Sigmoid colon (tissue), 7 donors: Measurements from ENCODE around the gene PAX3. TPM values are rescaled to one million over a fixed set of nuclear protein-coding genes. Genes with fewer than 3 reads are reported as not detected.

Experiments
- DNase-seq: peaks from one replicate; pipeline ENCODE4 v3.0.0-alpha.2; 2019
- H3K27ac ChIP-seq, 4 donors: fragments of 200-600 bp; sonication (generic); one replicate each; pipeline ENCODE4 v1.5.1; 2016 to 2019; ENCODE audit warnings: mild to moderate bottlenecking in 1 of 4
- H3K27me3 ChIP-seq, 3 donors: fragments of 200-600 bp; sonication (generic); one replicate each; pipeline ENCODE4 v1.5.1; 2019; ENCODE audit warnings: mild to moderate bottlenecking in 1 of 3
- H3K36me3 ChIP-seq, 4 donors: fragments of 200-600 bp; sonication (generic); one replicate each; pipeline ENCODE4 v1.5.1; 2016 to 2019
- H3K4me1 ChIP-seq, 4 donors: fragments of 200-600 bp; sonication (generic); one replicate each; pipeline ENCODE4 v1.5.1; 2017 to 2019
- H3K4me3 ChIP-seq, 4 donors: fragments of 200-600 bp; sonication (generic); one replicate each; pipeline ENCODE4 v1.5.1; 2017 to 2019; ENCODE audit warnings: mild to moderate bottlenecking in 2 of 4, moderate library complexity in 1 of 4
- H3K9me3 ChIP-seq, 4 donors: fragments of 200-600 bp in 3 of 4; sonication (generic) in 3 of 4; one replicate each; pipeline versions ENCODE4 v1.5.1 to v1.6.1; 2013 to 2019
- EP300 ChIP-seq, 4 donors: sonication (generic); formaldehyde crosslinking; IDR thresholded peaks; one replicate each; pipeline ENCODE4 v1.6.1; 2017; ENCODE audit warnings: antibody characterized with exemption in 4 of 4
- POLR2A ChIP-seq, 2 donors: fragments of 450-650 bp; IDR thresholded peaks; one replicate each; pipeline ENCODE4 v1.6.1; 2016; ENCODE audit warnings: antibody characterized with exemption in 2 of 2, mild to moderate bottlenecking in 2 of 2, moderate library complexity in 2 of 2
- POLR2AphosphoS5 ChIP-seq, 4 donors: sonication (generic); formaldehyde crosslinking; IDR thresholded peaks; one replicate each; pipeline ENCODE4 v1.6.1; 2017; ENCODE audit warnings: antibody characterized with exemption in 4 of 4
- WGBS, 2 donors: extraction: QIAGEN DNeasy Blood & Tissue Kit; methylation state at CpG; one replicate each; pipeline ENCODE4 v1.1.7; 2013; 5-methylcytosine and 5-hydroxymethylcytosine counted together
- intact Hi-C: fragments of 100-400 bp; cut with DNase I; formaldehyde crosslinking; loops from one replicate; pipeline ENCODE4 v1.15.1; 2023
- polyA plus RNA-seq, 3 donors: library from polyadenylated mRNA; stranded (reverse); fragments of 200-250 nt; gene quantifications; one replicate each; pipeline ENCODE4 v1.2.3, GENCODE V29; 2013
- total RNA-seq, 4 donors: library from RNA; depleted of rRNA; stranded (reverse); fragments of >200 nt; gene quantifications; one replicate each; pipeline ENCODE4 v1.1.0, GENCODE V29; 2016
- TF ChIP-seq, protein P1 (sequence below), 4 experiments: fragments of 450-650 bp in 3 of 4; fragments of 200-600 bp in 1 of 4; IDR thresholded peaks; one replicate each; pipeline ENCODE4 v1.5.1; 2016 to 2019; ENCODE audit warnings: antibody characterized with exemption in 4 of 4, mild to moderate bottlenecking in 3 of 4, moderate library complexity in 2 of 4
- donor health status: healthy with polysubstance abuse.
- donor health status: Bipolar disorder and iron deficiency.
- donor health status: healthy.

Gene PAX3
- total and polyA plus RNA-seq, 7 donors: not detected

DNA sequence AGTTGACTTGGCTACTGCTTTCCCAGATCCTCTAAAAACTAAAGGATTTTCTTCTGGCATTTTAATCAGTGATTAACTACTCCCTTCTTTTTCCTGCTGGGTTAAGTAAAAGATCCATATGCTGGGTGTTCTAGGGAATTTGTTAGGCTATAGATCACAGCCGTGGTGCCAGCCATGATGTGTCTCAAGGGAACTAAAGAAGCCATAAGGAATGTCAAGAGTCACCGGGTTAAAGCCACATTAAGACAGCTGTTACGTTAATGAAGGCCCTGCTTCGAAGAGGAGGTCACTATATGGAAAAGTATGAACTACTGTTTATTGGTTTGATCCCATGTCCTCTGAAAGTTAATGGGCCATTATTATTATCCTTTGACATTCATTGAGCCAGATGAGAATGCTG lies 70.7 kb downstream of the PAX3 start:
- 65 to 73% methylated on average over 4 of the region's 4 CpGs for WGBS, 2 donors
- intact Hi-C loops: no loop called here

DNA sequence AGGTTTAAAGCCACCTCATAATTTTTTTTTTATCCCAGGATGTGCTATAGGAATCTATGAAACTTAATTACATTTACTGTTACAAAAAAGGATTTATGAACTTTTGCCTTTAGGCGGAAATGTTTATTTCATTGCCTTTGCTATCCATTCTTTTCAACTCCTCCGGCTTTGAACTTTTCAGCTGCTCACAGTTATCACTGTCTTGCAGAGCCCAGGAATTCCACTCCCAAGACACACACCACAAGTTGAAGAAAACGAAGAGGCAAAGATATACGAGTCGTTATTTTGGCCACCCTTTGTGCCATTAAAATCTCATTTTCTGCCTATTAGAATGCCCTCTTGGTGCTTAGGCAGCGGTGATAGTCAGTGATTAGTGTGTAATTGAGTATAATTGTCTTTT lies 80.0 kb downstream of the PAX3 start:
- TF ChIP-seq POLR2AphosphoS5 (IDR thresholded peaks at IDR 0.05) (no peak), POLR2A (IDR thresholded peaks at IDR 0.05) (no peak), EP300 (IDR thresholded peaks at IDR 0.05) (no peak)
- TF ChIP-seq, protein P1, sequence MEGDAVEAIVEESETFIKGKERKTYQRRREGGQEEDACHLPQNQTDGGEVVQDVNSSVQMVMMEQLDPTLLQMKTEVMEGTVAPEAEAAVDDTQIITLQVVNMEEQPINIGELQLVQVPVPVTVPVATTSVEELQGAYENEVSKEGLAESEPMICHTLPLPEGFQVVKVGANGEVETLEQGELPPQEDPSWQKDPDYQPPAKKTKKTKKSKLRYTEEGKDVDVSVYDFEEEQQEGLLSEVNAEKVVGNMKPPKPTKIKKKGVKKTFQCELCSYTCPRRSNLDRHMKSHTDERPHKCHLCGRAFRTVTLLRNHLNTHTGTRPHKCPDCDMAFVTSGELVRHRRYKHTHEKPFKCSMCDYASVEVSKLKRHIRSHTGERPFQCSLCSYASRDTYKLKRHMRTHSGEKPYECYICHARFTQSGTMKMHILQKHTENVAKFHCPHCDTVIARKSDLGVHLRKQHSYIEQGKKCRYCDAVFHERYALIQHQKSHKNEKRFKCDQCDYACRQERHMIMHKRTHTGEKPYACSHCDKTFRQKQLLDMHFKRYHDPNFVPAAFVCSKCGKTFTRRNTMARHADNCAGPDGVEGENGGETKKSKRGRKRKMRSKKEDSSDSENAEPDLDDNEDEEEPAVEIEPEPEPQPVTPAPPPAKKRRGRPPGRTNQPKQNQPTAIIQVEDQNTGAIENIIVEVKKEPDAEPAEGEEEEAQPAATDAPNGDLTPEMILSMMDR (IDR thresholded peaks at IDR 0.05): no peak
- Histone ChIP-seq H3K27ac (no peak overlapping the region), H3K4me1 (no peaks in the 10 kb centered on the region), H3K9me3 (no peaks in the 10 kb centered on the region), H3K27me3 (no peaks in the 10 kb centered on the region), H3K36me3 (no peaks in the 10 kb centered on the region), H3K4me3 (no peak overlapping the region)
- 60 to 61% methylated on average over 6 of the region's 6 CpGs for WGBS, 2 donors
- intact Hi-C loops: no loop called here
- DNase-seq: no peak

More for the DNA sequence above, 70.7 kb downstream of the PAX3 start:
- Histone ChIP-seq H3K4me3 (no peak overlapping the region), H3K4me1 (no peaks in the 10 kb centered on the region), H3K27ac (no peak overlapping the region), H3K36me3 (no peaks in the 10 kb centered on the region), H3K27me3 (peaks cover 0 to 1% (median 0%) of the 10 kb centered on the region in 3 donors), H3K9me3 (no peaks in the 10 kb centered on the region)
- TF ChIP-seq, protein P1 (IDR thresholded peaks at IDR 0.05): no peak
- no peak for TF ChIP-seq EP300 (IDR thresholded peaks at IDR 0.05)
- no peak for DNase-seq

DNA sequence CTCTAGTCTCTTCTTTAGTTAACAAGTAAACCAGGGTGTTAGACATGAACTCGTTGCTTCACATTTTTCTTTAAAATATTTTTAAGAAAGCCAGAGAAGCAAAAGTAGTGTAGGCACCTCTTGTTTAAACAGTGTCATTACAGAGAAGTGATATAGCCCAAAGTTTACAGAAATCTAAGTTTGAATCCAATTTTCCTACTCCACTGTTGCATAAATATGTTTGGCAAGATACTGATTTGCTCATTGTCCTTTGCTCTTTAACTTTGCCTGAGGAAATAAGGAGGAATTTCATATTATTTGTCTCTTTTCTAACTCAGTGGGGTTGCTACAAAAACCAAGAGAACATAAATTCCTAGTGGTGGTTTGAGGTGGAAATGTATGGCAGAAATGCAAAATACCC lies 81.1 kb downstream of the PAX3 start:
- no peaks in the 10 kb centered on the region for H3K9me3 ChIP-seq
- 27 to 69% methylated on average over 1 of the region's 1 CpG for WGBS, 2 donors
- intact Hi-C loops: no loop called here
- H3K27ac ChIP-seq: no peak overlapping the region
- H3K4me1 ChIP-seq: peaks cover 0 to 9% (median 0%) of the 10 kb centered on the region in 4 donors
- H3K27me3 ChIP-seq: no peaks in the 10 kb centered on the region
- TF ChIP-seq EP300 (IDR thresholded peaks at IDR 0.05) (no peak), POLR2AphosphoS5 (IDR thresholded peaks at IDR 0.05) (no peak), POLR2A (IDR thresholded peaks at IDR 0.05) (no peak)
- TF ChIP-seq, protein P1 (IDR thresholded peaks at IDR 0.05): no peak
- H3K4me3 ChIP-seq: no peak overlapping the region
- no peaks in the 10 kb centered on the region for H3K36me3 ChIP-seq
- DNase-seq: no peak

DNA sequence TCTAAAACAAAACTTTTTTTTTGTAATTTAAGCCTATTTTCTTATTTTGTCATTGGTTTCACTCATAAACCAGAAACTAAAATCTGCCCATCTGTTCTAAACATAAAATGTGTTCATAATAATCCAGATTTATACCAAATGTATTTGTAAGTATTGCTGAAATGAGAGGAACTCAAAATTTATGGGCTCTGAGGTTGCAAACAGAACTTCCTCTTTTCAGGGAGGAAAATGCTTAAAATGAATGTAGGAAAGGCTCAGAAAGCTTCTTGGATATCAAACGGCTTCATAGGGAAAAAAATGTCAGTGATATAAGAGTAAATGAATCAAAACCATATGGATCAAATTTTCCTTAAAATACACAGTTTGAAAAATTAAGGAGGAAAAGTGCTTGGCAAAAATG lies 83.9 kb downstream of the PAX3 start:
- no peak overlapping the region for H3K4me3 ChIP-seq
- intact Hi-C loops: no loop called here
- no peak for DNase-seq
- no peaks in the 10 kb centered on the region for H3K36me3 ChIP-seq
- peaks cover 0 to 11% (median 0%) of the 10 kb centered on the region in 4 donors for H3K4me1 ChIP-seq
- H3K27ac ChIP-seq: no peak overlapping the region
- H3K27me3 ChIP-seq: no peaks in the 10 kb centered on the region
- no peaks in the 10 kb centered on the region for H3K9me3 ChIP-seq
- TF ChIP-seq, protein P1 (IDR thresholded peaks at IDR 0.05): no peak
- TF ChIP-seq EP300 (IDR thresholded peaks at IDR 0.05) (no peak), POLR2A (IDR thresholded peaks at IDR 0.05) (no peak), POLR2AphosphoS5 (IDR thresholded peaks at IDR 0.05) (no peak)
- WGBS, 2 donors: 29 to 51% methylated on average over 1 of the region's 1 CpG

DNA sequence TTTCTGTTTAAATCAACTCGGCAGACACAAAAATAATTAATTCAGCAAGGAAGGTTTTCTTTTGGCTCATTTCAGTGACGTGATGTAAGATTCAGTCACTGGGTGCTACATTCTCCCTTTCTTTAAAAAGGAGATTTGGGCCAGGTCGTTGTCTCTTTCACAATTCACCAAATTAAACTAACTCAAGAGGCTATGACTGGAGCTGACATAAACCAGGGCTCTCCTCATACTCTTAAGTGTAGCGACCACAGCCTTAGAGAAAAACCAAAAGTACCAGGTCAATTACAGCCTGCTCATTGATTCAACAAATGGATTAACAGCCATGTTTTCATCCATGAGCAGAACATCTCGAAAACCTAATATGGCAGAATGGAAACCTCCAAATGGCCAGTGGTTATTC lies 85.7 kb downstream of the PAX3 start:
- Histone ChIP-seq H3K27ac (no peak overlapping the region), H3K36me3 (no peaks in the 10 kb centered on the region), H3K9me3 (no peaks in the 10 kb centered on the region), H3K4me1 (peaks cover 0 to 11% (median 0%) of the 10 kb centered on the region in 4 donors), H3K27me3 (no peaks in the 10 kb centered on the region), H3K4me3 (no peak overlapping the region)
- intact Hi-C loops: no loop called here
- 74% methylated on average over 5 of the region's 5 CpGs for WGBS, 2 donors
- TF ChIP-seq, protein P1 (IDR thresholded peaks at IDR 0.05): no peak
- peak in 1 of 4 donors; percentile 28 for TF ChIP-seq POLR2AphosphoS5 (IDR thresholded peaks at IDR 0.05)
- DNase-seq: no peak
